OCI-LY7 (cell line): ENCODE measurements around the gene PDHX. TPM values are rescaled to one million over a fixed set of nuclear protein-coding genes. Genes with fewer than 3 reads are reported as not detected.

Experiments
- BruUV-seq: library from RNA; stranded (reverse); fragments of 400-500 nt; replicated peaks from 2 replicates; lab custom pipeline; 2021; lab: Mats Ljungman, UMichigan
- CTCF ChIA-PET: fragments of 300-600 bp; sonication (Branson Sonifier 250); formaldehyde crosslinking; loops from one replicate; lab custom pipeline; 2022; ENCODE audit warnings: antibody characterized with exemption; ENCODE audit not compliant: unreplicated experiment; lab: Charles Lee
- POLR2A ChIA-PET: fragments of 300-600 bp; sonication (Branson Sonifier 250); formaldehyde crosslinking; loops from one replicate; lab custom pipeline; 2022; ENCODE audit warnings: antibody characterized with exemption; lab: Charles Lee
- DNase-seq: peaks from one replicate; pipeline ENCODE4 v3.0.0-alpha.2; 2015; ENCODE audit warnings: low spot score
- H2AFZ ChIP-seq: fragments of 200-600 bp; sonication (generic), shearing (Covaris generic); 2 replicates; pipeline ENCODE4 v1.6.1; 2014; ENCODE audit warnings: mild to moderate bottlenecking, antibody characterized with exemption, low read length, moderate library complexity
- H3K27ac ChIP-seq: fragments of 200-600 bp; sonication (generic); 2 replicates; pipeline ENCODE4 v1.5.1; 2014; ENCODE audit warnings: mixed run types, low read depth, mild to moderate bottlenecking, moderate library complexity, low read length, inconsistent platforms; ENCODE audit not compliant: poor library complexity, severe bottlenecking
- H3K36me3 ChIP-seq: fragments of 200-600 bp; sonication (generic); 2 replicates; pipeline ENCODE4 v1.6.1; 2014; ENCODE audit warnings: mild to moderate bottlenecking, antibody characterized with exemption, low read length, moderate library complexity, mixed read lengths; ENCODE audit not compliant: insufficient read depth
- H3K4me1 ChIP-seq: fragments of 200-600 bp; sonication (generic); 2 replicates; pipeline ENCODE4 v1.5.1; 2014; ENCODE audit warnings: mild to moderate bottlenecking, low read length; ENCODE audit not compliant: insufficient read depth, poor library complexity, severe bottlenecking
- H3K4me2 ChIP-seq: fragments of 200-600 bp; sonication (generic); 2 replicates; pipeline ENCODE4 v1.6.1; 2014; ENCODE audit warnings: mild to moderate bottlenecking, low read length
- H3K4me3 ChIP-seq: fragments of 200-600 bp; sonication (generic); 2 replicates; pipeline ENCODE4 v1.5.1; 2014; ENCODE audit warnings: mild to moderate bottlenecking, low read depth, low read length; ENCODE audit not compliant: poor library complexity, severe bottlenecking
- H3K79me2 ChIP-seq: fragments of 200-600 bp; sonication (generic); 2 replicates; pipeline ENCODE4 v1.6.1; 2016; ENCODE audit warnings: low read depth, mild to moderate bottlenecking, low read length, moderate library complexity, mixed read lengths; ENCODE audit not compliant: insufficient read depth
- H3K9me2 ChIP-seq: fragments of 200-600 bp; sonication (generic); 2 replicates; pipeline ENCODE4 v1.6.1; 2016; ENCODE audit warnings: mild to moderate bottlenecking, low read length, mixed read lengths; ENCODE audit not compliant: insufficient read depth
- H3K9me3 ChIP-seq: fragments of 200-600 bp; sonication (generic); 2 replicates; pipeline ENCODE4 v1.6.1; 2014; ENCODE audit warnings: mild to moderate bottlenecking, mixed run types, low read length, mixed read lengths
- H4K20me1 ChIP-seq: fragments of 200-600 bp; sonication (generic); 2 replicates; pipeline ENCODE4 v1.6.1; 2014; ENCODE audit warnings: mild to moderate bottlenecking, antibody characterized with exemption, low read length, moderate library complexity, mixed read lengths; ENCODE audit not compliant: insufficient read depth
- EZH2phosphoT487 ChIP-seq: fragments of 200-600 bp; sonication (generic); IDR thresholded peaks from 2 replicates; pipeline ENCODE4 v1.6.1; 2018; ENCODE audit warnings: low read depth, borderline replicate concordance, mild to moderate bottlenecking, mixed run types, antibody characterized with exemption, low read length, moderate library complexity, mixed read lengths
- intact Hi-C: fragments of 100-400 bp; cut with micrococcal nuclease; formaldehyde crosslinking; loops from one replicate; pipeline ENCODE4 v1.10.0; 2022; ENCODE audit not compliant: unreplicated experiment
- total RNA-seq, 2 experiments: library from RNA; depleted of rRNA in 1 of 2; stranded (reverse); fragments of >200 nt in 1 of 2; shearing (Covaris generic) in 1 of 2; gene quantifications; 2 replicates each; pipeline ENCODE4 v1.2.3, GENCODE V29; 2014 to 2022
- TF ChIP-seq, protein P1 (sequence below): fragments of 200-600 bp; sonication (generic); conservative IDR thresholded peaks from 2 replicates; pipeline ENCODE4 v1.5.1; 2014; ENCODE audit warnings: mild to moderate bottlenecking, antibody characterized with exemption, low read length, moderate library complexity, mixed read lengths

PDHX gene
- total RNA-seq, 2 experiments from 2014 or later: 18.0 to 50.9 TPM

DNA sequence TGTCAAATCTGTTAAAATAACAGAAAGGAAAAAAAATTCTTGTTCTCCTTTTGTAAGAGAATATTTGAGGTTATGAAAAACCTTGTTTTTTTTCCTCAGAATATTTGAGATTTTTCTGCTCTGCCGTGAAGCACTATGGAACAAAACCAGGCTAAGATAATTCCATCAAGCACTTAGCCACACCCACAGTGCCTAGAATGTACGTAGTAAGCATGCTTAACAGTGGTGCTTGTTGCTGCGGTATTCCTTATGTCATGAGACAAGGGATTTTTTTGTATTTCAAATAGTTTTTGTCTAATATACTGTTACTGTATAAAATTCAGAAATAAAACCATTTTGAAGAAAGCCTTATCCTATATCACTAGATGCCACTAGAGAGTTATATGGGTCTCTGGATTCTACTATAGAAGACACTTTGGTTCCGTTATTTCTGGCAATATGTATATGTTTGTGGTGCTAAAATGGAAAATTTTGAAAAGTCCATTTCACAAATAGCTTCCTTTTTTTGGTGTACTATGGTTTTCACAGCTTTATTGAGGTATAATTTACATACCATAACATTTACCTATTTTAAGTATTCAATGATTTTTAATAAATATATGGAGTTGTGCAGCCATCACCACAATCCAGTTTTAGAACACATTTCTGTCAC is 23.7 kb downstream of the PDHX start:
- intact Hi-C loops: no loop called here
- DNase-seq: no peak
- no peaks in the 10 kb centered on the region for H3K9me2 ChIP-seq
- H3K4me3 ChIP-seq: no peak overlapping the region
- no peaks in the 10 kb centered on the region for H3K4me1 ChIP-seq
- TF ChIP-seq EZH2phosphoT487: no peak
- TF ChIP-seq, protein P1, sequence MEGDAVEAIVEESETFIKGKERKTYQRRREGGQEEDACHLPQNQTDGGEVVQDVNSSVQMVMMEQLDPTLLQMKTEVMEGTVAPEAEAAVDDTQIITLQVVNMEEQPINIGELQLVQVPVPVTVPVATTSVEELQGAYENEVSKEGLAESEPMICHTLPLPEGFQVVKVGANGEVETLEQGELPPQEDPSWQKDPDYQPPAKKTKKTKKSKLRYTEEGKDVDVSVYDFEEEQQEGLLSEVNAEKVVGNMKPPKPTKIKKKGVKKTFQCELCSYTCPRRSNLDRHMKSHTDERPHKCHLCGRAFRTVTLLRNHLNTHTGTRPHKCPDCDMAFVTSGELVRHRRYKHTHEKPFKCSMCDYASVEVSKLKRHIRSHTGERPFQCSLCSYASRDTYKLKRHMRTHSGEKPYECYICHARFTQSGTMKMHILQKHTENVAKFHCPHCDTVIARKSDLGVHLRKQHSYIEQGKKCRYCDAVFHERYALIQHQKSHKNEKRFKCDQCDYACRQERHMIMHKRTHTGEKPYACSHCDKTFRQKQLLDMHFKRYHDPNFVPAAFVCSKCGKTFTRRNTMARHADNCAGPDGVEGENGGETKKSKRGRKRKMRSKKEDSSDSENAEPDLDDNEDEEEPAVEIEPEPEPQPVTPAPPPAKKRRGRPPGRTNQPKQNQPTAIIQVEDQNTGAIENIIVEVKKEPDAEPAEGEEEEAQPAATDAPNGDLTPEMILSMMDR: 0 out of 2 replicates have a peak, but pooled peaks have one; percentile 37
- no peaks in the 10 kb centered on the region; the same call in 1 of the 2 replicates for H3K36me3 ChIP-seq
- CTCF ChIA-PET: no interaction called here
- H3K27ac ChIP-seq: no peak overlapping the region
- no peak overlapping the region for H3K4me2 ChIP-seq
- no peak overlapping the region for H2AFZ ChIP-seq
- no peaks in the 10 kb centered on the region for H4K20me1 ChIP-seq
- no TSS peak for BruUV-seq
- 0 out of 2 replicates have a peak, but pooled peaks cover 6% of the 10 kb centered on the region for H3K9me3 ChIP-seq
- H3K79me2 ChIP-seq: 0 out of 2 replicates have a peak, but pooled peaks cover 3% of the 10 kb centered on the region
- POLR2A ChIA-PET: interaction anchor here (0.7 to 1.7 kb wide), 4 partner anchors 11 to 244 kb away, joined by 3 to 6 read pairs (median 4); no protein-coding TSS in a partner anchor

DNA sequence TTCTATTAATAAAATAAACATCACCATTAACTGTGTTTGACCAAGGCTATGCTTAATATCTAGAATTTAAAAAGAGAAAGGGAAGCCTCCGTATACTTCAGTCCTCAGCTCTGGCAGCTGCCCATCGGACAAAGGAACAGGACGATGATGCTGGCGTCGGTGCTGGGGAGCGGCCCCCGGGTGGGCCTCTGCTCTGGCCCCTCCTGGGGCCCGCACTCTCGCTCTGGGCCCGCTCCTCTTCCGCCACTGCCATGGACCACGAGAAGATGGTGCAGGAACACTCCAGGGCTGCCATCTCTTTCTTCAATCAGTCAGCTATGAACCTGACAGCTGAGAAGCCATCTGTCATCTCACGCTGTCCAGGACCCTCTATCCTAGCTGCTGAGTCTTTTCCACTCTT is 25.3 kb downstream of the PDHX start:
- Histone ChIP-seq H3K79me2 (0 out of 2 replicates have a peak, but pooled peaks cover 3% of the 10 kb centered on the region), H2AFZ (no peak overlapping the region), H3K36me3 (no peaks in the 10 kb centered on the region; the same call in 1 of the 2 replicates), H3K27ac (no peak overlapping the region), H3K9me2 (no peaks in the 10 kb centered on the region), H3K9me3 (0 out of 2 replicates have a peak, but pooled peaks cover 6% of the 10 kb centered on the region), H3K4me3 (no peak overlapping the region), H4K20me1 (no peaks in the 10 kb centered on the region), H3K4me1 (no peaks in the 10 kb centered on the region), H3K4me2 (no peak overlapping the region)
- CTCF ChIA-PET: no interaction called here
- TF ChIP-seq, protein P1: no peak
- no peak for TF ChIP-seq EZH2phosphoT487
- POLR2A ChIA-PET: interaction anchor here (0.6 to 1.3 kb wide), 2 partner anchors 221 to 641 kb away, joined by 3 read pairs; no protein-coding TSS in a partner anchor
- DNase-seq: no peak
- BruUV-seq: no TSS peak
- intact Hi-C loops: no loop called here

DNA sequence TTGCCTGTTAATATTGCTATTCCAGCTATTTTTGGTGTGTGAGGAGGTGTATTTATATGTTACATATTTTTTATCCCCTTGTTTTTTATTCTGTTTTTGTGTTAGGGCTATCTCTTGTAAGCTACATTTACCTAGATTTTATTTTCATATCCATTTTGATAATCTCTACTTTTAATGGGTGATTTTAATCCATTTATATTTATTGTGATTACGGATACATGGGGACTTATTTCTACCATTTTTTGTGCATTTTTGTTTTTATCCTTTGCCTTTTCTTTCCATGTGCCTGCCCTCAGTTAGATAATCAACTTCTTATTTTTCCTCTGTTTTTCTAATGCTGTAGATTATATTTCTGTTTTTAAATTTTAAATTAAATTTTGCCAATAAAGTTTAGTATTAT is 28.3 kb downstream of the PDHX start:
- POLR2A ChIA-PET: interaction anchor here (1.5 kb wide), 1 partner anchor 19 kb away, joined by 4 read pairs; no protein-coding TSS in a partner anchor
- Histone ChIP-seq H2AFZ (no peak overlapping the region), H3K27ac (no peak overlapping the region), H3K4me3 (no peak overlapping the region), H3K9me2 (no peaks in the 10 kb centered on the region), H4K20me1 (no peaks in the 10 kb centered on the region), H3K79me2 (0 out of 2 replicates have a peak, but pooled peaks cover 3% of the 10 kb centered on the region), H3K4me2 (no peak overlapping the region), H3K9me3 (0 out of 2 replicates have a peak, but pooled peaks cover 6% of the 10 kb centered on the region), H3K4me1 (no peaks in the 10 kb centered on the region), H3K36me3 (no peaks in the 10 kb centered on the region; the same call in 1 of the 2 replicates)
- intact Hi-C loops: no loop called here
- BruUV-seq: no TSS peak
- no peak for DNase-seq
- no peak for TF ChIP-seq EZH2phosphoT487
- TF ChIP-seq, protein P1: no peak
- CTCF ChIA-PET: no interaction called here
